SHP77 treated with DMSO at 0.1 percent for 48 hours (cell line): Measurements from ENCODE around the gene DUOX2.
"Not testable (repeated sequence)": the region's sequence is repeated elsewhere in the genome, so short reads cannot be mapped to it uniquely, and the experiment has no call there.

ENCODE experiments used
- DNase-seq: peaks from one replicate; lab custom pipeline; 2025; lab: John Stamatoyannopoulos, UW

Gene DUOX2

DNA sequence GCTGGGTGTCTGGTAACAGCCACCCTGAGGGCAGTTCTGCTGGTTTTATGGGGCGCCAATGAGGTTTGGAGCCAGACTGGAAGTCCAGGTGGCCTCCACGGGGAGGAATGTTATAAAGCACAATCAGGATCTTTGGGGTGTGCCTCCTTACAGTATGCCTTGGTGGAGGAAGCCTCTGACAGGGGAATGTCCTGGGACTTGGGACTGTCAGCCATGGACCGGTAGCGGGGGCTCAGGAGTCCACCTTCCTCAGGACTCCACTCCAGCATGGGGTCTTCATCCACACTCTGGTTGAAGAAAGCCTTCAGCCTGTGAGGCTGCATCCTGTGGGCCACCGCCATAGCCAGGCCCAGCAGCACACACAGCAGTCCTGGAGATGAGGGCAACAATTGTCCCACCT is 5.0 kb upstream of the DUOX2 start:
- DNase-seq, result no peak

DNA sequence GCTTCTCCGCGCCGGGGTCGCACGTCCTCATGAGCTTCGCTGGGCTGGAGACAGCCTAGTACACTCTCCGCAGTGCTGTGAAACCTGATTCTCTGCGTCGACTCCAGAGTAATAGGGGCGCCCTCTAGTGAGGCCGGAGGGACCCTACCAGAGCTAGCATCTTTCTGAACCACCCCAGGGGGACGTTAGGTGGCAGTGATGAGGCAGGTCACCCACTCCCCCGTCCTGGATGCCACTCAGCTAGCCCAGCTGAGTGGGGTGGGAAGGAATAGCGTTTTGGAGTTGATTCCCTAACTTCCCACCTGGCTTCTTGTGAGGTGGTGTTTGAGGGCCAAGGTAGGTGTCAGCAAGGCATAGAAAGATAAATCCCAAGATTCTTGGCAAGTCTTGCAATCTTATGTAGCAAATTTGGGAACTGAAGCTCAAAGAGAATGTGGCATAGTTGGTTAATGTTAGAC is 4.2 kb upstream of the DUOX2 start:
- DNase-seq, result peak; percentile 76

DNA sequence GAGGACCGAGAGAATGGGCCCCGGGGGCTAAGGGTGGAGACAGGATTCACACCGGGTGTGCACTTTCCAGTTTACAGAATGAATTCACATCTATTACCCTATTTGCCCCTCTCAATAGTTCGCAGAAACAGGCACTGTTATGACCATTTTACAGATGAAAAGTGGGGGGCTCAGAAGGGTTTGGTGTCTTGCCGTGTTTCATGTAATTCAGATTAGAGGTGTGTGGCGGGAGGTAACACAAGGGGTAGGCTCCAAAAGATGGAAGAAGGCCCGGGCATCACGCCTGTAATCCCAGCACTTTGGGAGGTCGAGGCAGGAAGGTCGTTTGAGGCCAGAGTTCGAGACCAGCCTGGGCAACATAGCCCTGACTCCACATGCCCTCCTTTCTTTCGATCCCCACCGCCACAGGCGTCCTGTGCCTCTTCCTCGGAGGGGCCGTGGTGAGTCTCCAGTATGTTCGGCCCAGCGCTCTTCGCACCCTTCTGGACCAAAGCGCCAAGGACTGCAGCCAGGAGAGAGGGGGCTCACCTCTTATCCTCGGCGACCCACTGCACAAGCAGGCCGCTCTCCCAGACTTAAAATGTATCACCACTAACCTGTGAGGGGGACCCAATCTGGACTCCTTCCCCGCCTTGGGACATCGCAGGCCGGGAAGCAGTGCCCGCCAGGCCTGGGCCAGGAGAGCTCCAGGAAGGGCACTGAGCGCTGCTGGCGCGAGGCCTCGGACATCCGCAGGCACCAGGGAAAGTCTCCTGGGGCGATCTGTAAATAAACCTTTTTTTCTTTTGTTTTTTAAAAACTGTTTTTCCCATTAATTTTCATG is 3.5 kb upstream of the DUOX2 start:
- no peak for DNase-seq

DNA sequence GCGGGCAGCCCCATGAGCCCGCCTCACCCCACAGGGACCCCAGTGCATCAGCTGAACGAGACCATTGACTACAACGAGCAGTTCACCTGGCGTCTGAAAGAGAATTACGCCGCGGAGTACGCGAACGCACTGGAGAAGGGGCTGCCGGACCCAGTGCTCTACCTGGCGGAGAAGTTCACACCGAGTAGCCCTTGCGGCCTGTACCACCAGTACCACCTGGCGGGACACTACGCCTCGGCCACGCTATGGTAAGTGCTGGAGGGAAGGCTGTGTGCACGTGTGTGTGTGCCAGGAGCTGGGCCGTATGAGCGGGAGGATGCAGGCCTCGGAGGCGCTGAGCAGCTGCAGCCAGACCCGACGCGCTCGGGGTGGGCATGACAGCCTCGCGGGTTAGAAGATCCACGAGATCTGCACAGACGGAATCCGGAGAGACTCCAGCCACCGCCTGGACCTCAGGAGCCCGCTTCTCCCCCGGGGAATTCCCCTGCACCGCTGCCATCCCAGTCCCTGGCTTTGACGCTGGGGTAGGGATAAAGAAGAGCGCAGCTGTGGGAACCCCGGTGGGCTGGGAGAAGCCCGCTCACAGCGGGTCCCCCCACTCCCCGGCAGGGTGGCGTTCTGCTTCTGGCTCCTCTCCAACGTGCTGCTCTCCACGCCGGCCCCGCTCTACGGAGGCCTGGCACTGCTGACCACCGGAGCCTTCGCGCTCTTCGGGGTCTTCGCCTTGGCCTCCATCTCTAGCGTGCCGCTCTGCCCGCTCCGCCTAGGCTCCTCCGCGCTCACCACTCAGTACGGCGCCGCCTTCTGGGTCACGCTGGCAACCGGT is 2.7 kb upstream of the DUOX2 start:
- DNase-seq, result no peak

DNA sequence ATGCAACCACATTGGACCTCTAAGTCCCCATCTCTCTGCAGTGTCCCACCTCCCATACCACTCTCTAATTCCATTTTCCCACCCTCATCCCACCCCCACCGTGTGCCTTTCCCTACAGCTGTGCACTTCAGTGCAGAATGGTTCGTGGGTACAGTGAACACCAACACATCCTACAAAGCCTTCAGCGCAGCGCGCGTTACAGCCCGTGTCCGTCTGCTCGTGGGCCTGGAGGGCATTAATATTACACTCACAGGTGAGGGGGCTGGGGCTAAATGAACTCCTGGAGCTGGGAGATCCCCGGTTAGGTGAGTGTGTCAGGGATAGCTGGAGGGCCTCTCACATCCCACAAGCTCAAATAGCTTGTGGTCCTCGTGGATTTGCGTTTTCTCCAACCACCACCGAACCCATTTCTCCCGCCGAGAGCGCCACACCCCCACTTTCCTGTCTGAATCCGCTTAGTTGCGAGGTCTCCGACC is 2.1 kb upstream of the DUOX2 start:
- DNase-seq, result no peak

DNA sequence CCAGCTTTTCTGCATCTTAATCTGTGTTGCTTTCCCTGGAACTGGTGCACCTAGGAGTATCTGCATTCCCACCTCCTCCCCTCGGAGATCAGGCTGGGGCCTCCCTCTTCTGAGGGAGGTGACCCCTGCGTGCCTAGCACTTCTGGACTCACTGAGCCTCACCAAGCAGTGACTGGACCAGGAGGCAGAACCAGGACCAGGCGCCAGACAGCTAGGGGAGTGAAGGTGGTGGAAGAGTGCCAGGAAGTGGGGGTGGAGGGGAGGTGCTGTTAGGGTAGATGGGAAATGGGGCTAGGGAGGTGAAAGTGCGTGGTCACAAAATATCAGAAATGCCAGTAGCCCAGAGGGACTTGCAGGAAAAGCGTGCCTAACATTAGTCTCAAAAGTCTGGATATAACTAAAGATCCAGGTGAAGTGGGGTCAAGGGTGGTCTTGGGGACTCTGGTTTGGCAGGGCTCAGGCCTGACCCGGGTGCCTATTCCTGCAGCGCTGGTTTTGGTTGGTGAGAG is 1.4 kb upstream of the DUOX2 start:
- DNase-seq, result no peak

DNA sequence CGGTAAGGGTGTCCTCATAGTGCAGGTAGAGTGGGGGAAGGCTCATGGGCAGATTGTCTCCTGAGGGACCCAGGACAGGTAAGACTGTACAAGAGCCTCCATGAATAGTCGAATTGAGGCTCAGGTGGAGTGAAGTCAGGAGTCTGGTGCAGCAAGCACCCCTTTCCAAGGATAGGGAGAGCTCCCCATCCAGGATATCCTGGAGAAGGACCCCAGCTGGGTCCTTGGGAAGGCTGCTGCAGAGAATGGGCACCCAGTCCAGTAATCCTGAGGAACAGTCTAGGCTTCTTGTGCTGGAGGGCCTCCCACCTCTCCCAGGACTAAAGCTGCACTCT is 746 bp upstream of the DUOX2 start:
- DNase-seq, result no peak

DNA sequence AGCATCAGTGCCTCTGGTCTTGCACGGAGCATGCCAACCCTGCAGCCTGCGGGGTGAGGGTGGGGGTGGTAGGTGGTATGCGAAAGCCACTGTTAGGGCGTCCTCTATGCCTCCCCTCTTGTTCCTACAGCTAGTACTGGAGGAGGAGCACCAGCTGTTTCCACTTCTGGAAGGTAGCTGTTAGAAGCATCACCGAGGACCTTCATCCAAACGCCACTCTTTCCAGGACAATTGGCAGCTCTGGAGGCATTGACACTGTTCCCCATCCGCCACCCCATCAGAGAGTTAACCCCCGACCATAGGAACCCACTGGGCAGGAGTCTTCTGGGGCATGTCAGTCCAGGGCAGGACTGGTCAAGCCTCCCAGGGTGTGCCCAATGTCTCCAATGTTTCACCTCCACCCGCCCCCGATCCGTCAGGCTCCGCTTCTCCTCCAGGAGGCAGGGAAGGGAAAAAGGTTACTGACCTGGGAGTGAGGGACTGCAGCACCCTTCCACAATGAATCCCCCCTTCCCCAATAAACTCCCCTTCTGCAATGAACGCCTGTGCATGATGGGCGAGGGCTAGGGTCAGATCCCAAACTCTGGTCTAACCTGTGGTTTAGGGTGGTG is 487 bp downstream of the DUOX2 start:
- no peak for DNase-seq

DNA sequence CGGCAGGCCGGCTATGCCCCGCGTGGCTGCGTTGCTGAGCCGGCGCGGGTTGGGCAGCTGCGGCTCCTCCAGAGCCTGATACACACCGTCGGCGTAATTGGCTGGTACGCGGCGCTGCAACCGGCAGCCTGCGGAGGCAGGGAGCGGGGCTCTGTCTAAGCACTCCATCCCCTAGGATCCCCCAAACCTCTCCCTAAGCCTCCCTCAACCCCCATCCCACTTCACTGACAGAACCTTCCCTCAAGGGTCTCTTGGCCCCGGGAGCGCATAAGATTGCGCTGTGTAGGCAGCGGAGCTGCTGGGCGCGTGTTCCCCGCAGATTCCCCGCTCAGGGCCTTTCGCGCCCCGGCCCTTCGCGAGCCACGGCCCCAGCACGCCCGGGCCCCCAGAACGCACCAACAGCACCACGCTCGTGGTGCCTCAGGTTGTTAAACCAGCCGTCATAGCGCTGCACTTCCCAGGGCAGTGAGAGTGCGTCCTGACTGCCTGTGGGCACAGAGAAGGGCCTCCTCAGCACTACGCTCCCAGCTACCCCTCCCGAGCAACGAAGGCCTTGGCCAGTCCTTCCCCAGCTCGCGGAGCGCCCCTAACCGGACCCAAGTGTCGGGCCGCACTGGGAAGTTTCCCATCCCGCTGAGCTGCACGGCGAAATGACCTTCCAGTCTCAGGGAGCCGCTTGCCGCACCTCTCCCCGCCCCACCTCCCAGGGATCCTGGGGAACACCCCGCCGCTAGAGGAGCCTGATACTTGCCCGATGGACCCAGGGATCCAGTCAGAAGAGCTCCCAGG is 1.2 kb downstream of the DUOX2 start:
- no peak for DNase-seq

DNA sequence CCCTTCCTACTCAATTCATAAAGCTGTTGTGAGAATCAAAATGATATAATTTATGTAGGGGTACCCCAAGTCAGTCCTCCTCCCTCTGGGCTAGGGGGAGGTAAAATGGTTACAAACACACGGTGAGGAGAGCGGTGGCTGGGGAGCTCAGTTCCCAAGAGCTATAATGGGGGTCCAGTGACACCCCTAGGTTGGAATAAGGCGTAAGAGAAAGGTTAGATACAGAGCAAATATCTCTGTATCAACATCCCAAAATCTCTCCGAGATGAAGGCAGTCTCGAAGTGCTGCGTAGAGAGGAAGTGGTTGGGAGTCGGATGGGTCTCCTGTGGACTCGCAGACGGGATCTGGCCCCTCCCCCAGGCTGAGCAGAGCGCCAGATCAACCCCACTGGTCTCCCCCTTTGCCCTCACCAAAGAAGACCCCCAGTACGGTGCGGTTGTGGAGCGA is 1.8 kb downstream of the DUOX2 start:
- no peak for DNase-seq

DNA sequence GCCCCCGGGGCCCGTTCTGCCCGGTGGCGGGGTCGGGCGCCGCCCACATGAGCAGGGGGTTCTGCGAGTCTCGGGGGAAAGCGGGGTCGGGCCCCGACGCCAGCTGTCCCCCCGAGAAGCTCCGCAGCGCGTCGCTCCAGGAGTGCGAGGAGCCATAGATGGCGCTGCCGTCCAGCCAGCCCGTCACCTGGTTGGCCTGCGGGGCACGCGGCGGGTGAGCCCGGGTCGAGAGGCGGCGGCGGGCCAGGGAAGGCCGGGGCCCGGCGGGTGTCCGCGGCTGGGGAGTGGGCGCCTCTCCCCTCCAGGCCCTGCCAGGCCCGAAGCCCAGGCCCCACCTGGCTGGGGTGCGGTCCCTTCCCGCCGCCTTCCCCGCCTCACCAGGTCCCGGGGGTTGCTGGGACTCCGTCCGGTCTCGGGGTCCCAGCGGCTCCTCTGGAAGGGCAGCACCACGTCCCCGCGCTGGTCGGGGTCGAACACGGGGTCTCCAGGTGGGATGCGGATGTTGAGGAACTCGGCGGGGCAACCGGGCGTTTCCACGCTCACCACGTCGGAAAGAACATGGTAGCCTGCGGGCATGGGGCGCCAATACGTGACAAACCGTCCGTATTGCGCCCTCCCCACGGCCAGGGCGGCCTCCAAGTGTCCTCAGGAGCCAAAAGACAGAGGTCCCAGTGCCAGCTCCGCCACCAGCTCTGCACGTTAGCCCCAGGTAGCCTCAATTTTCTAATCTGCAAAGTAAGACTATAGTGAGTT is 2.4 kb downstream of the DUOX2 start:
- no peak for DNase-seq

DNA sequence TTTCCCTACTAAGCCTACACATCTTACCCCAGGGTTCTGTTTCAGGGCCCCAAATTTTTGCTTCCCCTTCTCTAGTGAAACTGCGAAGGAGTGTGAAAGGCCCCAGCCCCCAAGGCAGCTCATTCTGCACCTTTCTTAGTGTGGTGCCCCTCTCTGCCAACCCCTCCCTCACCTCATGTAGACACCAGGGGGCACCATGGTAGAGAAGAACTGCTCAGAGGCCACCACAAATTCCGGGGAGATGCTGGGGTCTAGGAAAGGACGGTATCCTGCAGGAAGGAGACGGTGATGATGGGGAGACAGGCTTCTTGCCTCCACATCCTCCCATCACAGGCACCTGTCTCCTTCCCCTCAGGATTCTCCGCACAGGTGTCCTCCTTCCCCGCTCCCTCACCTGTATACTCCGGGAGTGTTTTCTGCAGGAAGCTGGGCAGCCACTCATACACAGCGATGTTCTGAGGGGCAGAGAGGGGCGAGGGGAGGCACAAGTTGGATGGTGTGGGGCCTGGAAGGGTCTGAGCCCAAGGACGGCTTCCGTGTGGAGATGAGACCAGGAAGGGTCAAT is 3.6 kb downstream of the DUOX2 start:
- no peak for DNase-seq

DNA sequence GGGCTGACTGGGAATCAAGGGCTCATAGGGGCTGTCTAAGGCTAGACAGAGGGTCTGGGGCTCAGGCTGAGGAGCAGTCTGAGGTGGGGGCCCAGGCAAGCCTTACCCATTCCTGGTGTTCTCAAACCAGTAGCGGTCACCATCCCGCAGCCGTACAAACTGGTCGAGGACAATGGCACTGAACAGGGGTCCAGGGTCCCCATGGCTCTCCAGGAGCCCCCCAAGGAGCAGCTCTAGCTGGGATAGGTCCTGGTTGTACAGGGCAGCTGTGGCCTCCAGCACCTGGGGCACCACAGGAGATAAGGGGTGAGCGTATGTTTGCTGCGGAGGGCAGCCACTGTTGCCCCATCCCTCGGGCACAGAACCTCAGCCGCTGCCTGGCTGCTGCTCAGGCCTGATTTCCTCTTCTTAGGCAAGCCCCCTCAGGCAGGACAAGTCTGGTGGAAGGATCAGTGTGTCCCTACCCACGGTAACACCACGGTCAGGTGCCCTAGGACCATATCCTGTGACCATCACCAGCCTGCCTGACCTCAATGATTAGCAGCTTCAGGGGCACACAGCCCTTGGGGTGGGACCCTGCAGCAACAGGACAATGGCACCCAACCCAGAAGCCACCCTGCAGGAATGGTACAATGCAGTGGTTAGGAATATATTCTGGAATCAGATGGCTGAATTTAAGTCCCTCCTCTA is 5.9 kb downstream of the DUOX2 start:
- DNase-seq, result no peak

DNA sequence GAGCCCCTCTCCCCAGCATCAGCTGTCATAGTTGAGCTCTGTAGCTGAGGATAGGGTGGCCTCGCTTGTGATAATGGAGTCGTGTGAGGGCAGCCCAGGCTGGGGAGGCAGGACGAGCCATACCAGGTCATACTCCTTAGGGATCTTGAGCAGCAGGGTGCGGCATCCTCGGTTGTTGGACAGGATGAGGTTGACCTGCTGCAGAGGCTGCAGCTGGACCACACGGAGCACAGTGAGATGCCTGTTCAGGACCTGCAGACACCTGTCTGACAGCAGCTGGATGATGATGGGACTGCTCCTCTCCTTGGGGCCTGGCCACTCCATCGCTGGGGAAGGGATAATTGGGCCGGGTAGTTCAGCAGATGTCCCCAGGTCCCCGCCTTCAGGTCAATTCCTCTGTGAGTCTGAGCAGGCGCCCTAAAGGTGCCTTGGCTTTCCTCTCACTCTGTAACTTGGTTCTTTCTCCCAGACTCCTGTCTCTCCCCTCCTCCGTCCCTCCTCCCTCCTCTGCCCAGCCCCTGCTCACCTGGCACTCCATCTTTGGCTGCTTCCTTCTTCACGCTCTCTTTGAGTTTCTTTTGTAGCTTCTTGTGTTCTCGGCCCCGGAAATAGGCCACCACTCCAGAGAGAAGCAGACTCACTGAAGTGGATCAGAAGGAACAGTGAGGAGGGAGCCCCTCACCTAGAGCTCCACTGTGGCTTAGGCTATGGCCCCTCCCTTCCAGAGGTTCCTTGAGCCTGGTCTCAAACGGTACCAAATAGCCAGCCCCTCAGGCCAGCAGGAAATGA is 7.8 kb downstream of the DUOX2 start:
- no peak for DNase-seq

DNA sequence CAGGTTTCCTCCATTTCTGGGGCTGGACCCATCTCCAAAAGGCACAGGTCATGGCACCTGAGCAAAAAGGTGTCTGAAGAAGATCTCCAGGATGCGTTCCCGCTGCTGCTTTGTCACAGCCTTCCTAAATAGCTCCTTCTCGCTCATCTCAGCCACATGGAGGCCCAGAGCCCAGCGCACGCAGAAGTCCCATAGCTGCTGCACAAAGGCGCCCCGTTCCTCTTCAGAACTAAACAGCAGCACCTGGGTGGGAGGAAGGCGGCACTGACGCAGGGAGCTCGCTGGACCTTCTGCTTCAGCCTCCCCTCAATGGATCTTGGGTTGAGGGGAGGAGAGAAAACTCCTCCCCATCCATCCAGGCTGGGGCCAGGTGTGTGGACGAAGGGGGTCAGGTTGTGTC is 8.4 kb downstream of the DUOX2 start:
- DNase-seq, result no peak

DNA sequence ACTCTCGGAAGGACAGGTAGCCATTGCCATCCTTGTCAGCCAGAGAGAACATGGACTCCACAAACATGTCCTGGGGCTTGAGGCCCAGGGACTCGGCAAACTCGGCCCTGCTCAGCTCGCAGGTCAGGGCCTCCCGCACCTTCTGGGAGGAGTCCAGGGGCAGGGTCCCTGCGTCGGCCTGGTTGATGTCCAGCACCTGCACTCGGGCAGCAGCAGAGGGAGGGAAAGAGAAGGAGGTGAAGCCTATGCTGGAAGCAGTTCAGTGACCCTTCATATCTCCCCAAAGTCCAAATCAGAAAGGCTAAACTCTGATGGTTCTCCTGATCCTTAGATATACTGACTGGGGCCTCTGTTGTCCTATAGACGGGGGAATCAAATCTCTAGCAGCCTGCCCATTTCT is 9.8 kb downstream of the DUOX2 start:
- not testable (repeated sequence) for DNase-seq

DNA sequence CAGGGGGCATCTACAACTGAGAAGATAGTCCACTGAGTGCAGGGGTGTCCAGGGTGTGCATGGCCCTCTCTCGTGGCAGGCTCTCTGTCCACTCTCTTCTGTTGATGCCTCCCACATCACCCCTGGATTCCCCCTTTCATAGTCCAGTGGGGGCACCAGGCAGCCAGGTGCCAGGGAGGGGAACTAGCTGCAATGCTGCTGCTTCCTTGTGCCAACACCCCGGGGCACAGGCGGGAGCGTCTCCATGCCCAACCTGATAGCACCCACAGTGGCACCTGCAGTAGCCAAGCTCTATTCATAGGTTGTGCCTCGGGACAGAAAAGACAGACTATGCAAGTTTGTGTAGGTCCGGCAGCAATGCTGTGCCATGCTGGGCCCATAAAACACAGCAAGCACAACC is 11.7 kb downstream of the DUOX2 start:
- DNase-seq, result no peak

DNA sequence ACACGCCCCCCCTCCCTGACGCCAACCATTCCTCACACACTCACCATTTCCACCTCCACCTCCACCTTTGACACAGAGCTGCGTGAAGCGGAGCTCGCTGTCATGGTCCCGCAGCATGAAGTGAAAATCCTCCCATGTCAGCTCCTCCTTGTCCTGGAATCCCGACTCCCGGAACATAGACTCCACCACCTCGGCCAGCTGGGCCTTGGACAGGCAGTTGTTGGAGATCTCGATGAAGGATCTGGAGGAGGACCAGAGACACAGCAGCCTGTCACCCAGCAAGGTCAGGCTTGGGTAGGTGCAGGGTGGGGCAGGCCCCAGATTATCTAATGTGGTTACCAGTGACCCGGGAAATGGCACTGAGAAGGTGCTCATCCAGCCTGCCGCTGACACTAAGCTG is 12.2 kb downstream of the DUOX2 start:
- no peak for DNase-seq
